Activated T-cell treated with anti-CD3 and anti-CD28 coated beads, Interleukin-2, amount 50 U/mL, for 1 hour (primary cell): ENCODE measurements around the gene PTPRR.
"Not testable (repeated sequence)": the region's sequence is repeated elsewhere in the genome, so short reads cannot be mapped to it uniquely, and the experiment has no call there.

Source experiments
- DNase-seq: peaks from one replicate; pipeline ENCODE4 v3.0.0-alpha.2; 2020

Gene PTPRR

DNA sequence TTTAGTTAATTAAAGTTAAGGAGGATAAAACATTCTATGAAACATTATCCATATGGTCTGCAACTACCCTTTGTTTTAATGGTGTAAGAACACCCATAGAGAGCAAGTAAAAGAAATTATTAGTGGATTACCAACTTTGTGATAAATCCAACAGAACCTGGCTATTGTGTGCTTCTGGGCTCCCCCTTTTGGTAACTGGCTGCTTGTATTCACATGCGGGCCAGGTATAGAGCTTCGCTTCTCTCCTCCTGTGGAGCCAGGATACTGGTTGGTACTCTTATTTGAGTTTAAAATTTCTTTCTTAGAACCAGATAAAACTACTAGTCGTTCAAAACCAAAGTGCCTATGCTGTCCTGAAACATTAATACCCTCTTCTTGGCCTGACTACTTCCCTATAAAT, 81.0 kb downstream of the PTPRR start:
- DNase-seq: no peak

DNA sequence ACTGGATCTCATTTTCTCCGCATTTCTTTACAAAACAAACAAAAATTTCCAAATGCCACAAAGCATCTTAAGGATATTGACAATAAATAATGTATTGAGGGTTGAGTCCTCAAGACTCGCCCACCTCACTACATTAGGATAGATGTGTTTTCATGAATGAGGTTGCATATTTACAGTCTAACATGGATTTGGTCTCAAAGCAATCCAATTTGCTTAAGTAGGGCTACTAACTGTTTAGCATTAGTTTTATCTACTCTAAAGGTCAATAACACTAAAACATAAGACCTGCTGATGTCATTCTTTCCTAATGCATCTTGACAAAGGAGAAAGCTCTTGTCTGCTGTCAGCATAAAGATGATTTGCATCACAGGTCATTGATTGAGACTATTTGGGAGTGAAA, 82.4 kb downstream of the PTPRR start:
- DNase-seq: no peak

DNA sequence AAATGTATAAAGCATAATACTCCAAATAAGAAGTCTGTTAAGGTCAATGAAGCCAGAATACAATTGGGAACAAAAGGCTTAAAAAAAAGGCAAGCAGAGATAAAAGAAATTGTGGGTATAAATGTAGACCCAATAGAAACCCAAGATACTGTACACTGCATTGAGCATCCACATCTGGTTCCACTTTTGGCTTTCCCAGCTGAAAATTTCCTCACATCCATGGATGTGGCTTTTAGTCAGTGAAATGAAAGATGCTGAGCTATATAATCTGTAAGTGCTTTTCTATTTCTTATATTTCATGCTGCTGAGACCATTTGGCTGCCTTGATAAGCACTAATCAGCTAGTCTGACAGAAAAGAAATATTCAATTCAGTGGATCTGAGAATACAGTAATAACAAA, 83.5 kb downstream of the PTPRR start:
- DNase-seq: no peak

DNA sequence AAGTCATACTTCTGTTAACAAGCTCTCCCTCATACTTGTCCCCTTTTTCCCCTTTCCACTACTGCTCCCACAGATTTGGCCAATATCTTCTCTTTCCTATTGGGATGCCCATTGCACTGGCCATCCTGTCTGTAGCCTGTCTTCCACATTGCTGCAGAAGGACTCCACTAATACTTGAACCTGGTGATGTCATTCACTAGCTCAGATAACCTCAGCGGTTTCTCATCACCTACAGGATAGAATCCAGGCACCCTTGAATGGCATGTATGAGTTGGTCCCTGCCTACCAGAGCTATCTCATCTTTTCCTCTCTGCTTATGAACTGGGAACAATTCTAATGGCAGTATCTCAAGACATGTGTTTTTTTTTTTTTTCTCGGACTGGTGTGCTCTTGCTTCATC, 84.6 kb downstream of the PTPRR start:
- no peak for DNase-seq

DNA sequence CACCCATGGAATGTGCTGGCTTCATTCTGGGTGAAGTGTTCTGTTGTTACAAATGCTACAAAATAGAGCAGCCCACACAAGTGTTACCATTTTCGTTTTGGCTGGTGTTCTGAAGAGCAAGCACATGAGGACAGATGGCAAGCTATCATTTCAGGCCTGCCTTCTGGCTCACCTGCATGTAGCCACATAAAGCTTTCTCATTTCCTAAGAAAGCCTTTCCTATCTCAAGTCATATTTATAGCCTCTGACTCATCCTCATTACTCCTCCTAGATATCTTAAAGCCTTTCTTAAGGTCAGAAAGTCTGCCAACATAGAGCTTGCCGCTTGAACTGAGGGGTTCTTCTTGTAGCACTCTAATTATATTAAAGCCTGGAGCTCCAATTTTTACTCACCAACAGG, 89.0 kb downstream of the PTPRR start:
- no peak for DNase-seq

DNA sequence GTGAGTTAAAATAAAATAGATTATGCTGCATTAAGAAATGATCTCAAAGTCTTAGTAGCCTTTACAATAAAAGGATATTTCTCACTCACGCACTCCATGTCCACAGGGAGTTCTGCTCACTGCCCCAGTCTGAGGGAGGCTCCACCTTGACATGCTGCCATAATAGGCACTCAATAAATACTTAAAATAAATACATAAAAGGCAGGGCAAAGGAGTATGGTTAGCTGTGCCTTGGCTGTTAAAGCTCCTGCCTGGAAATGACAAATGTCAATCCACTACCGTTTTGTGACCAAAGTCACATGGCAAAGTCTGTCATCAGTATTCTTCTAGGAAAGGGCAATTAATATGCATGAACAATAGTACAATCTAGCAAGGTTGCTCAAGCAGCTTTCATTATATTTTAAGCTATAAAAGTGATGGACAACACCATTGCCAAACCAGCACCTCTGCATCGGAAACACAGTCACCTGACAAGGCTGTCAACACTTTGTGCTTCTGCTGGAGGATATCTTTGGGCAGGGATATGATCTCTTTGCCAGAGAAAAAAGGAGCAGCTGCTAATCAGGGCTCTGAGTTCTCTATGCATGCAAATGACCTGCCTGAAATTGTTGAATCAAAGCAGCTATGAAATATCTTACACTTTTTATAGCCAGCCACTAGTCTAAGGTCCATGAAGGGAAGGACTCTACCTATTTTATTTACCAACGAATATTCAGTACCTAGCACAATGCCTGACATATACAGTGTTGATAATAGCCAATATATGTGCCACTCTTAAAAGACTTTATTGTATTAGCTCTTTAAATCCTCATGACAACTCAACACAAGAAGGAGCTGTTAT, 90.1 kb downstream of the PTPRR start:
- no peak for DNase-seq

DNA sequence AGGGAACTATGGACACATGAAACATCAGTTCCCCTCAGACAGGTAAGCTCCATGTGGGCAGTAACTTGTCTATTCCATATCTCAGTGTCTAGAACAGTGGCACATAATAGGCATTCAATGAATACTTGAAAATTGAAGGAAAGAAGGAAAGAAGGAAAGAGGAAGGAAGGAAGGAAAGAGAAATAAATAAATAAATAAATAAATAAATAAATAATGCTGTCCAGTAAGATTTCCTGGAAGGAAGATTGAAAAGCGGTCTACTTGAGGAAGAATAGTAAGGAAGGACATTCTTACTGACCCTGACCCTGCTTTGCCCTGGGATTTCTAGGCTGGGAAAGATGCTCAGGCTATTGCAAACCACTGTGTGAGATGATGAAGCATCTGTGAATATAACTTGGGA, 91.5 kb downstream of the PTPRR start:
- DNase-seq: no peak

DNA sequence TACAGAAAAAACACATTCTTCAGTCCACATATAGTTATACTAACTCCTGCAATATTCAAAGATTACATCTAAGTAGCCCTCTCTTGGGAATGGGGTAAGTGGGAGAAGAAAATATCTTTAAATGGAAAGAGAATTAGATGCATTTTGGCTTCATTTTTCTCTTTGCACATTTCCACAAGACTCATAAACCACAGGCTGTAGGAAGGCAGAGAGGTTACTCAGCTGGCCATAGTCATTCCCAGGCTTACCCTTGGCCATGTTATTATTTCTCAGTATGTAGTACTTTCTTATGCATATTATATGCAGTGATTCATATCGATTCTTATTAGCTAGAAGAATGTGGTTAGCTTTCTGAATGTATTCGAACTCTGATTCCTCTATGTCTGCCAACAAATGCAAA, 92.2 kb downstream of the PTPRR start:
- DNase-seq: no peak

DNA sequence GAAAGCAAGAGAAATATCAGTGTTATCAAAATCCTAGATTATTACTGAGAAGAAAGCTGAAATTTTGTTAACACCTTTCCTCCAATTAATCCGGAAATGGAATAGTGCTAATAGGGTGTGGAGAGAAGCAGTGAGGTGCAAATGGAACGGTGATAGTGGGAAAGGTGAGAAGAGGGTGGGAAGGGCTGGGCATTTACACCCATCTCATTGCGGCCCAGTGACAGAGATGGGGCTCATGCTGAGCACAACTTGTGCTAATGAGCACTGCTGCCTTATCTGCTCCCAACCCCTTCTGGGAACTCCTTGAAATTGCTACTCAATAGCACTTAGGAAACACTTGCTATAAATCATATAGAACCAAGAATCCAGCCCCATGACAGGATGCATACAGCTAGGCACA, 94.4 kb downstream of the PTPRR start:
- no peak for DNase-seq

DNA sequence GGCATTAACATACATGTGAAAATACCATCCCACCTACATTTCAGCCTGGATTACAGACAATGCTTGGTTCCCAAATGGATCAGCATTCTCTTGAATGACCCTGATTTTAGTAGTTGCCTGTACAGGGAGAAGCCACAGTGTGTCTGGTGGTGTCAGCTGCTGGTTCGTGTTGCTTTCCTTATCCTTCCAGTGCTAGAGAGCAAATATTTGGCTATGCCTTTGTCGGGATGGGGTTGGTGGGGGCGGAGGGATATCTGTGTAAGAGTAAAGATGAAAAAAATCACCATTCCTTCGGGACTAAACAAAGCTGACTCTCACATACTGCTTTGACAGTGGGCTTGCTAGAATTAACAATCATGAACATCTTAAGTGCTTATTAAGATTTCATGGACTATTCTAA, 96.0 kb downstream of the PTPRR start:
- no peak for DNase-seq

DNA sequence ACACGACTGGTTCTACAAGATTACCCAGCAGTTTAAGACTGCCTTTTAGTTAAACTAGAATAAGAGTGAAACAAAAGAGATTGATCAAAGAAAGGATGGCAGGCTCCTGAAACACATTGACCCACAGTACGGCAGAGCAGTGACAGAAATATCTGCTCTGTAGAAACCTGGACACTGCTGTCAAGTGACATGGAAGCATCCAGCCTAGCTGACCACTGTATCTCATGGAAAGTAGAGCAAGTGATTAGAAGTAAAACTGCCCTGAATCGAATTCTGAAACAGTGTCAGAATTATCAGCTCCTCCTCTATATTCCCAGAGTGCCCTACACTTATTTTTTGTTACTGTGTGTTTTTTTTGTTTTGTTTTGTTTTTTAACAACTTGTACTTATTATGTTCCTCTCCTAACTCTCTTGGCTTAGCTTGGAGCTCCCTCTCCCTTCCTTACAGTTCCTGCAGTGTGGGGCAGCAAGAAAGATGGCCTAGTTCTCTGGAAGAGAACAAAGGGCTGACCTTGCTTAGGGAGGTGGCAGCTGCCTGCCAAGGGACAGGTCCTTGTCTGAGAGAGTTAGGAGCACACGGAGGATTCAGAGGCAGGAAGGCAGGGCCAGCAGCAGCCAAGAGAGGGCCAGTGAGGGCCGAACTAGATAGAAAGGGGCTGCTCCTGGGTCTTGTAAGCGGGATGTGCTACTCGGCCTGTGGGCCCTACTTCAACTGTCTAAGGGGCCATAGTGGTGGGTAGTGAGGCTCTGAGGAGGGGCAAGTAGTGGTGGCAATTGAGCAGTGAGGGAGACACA, 97.2 kb downstream of the PTPRR start:
- DNase-seq: no peak

DNA sequence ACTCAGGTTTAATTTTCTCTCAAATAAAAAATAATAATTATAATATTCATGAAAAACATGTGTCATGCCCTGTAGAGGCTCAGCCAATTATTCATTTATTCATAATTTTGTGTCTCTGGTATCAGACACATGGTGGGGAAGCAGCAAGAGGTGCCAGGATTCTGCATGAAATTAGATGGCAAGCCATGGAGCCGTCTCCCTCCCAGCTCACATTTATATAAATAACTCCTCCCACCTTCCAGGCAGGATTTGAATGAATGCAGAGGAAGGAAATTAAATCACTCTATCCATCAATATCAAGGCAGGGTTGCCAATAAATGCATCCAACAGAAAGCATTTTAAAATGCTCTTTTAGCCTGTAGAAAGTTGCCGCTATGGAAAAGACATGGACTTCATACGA, 98.1 kb downstream of the PTPRR start:
- DNase-seq: no peak

DNA sequence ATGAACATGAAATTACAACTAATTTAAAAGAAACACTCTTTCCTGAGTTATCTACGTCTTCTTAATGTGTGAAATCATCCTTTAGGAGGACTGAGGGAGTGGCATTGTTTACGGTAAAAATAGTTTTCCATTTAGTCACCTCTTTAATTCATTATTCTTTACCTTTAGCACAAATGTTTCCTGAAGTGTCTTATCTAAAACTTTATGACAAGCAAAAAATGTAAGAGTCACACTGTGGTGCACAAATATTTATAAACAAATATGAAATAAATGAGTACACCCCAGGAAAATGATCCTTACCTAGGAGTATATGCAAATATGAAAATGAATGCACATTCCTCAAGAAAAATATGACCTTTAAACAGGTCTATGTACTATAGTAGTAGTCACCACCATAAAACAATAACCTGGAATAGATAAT, 104.6 kb downstream of the PTPRR start:
- DNase-seq: no peak

DNA sequence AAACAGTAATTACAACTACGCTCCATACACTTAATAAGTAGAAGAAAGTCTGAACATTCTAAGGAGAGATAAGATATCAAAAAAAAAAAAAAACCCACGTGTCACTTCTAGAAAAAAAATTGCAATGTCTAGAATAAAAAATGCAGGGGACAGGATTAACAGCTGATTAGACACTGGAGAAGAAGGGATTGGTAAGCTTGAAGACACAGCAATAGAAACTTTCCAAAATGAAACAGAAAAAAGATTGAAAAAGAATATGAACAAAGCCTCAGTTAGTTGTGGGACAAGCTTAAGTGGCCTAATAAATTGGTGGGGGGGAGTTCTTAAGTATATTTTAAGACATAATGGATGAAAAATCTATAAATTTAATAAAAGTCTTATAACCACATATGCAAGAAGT, 105.5 kb downstream of the PTPRR start:
- no peak for DNase-seq

DNA sequence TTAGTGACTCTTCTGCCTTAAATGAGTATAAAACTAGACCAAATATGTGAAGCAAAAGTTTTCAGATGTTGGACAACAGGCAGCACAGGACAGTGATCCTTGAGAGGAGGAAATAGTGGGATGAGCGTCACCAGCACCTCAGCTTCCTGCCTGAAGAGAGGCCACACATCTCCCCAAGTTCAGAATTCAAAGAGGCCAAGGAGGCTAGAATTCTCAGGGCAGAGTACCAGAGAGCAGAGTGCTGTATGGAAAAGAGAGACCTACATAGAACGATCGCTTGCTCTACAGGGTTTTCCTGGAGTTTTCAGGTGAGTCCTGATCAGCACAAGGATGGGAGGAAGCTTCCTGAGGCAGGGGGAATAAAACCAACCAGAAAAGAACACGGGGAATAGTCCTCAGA, 107.0 kb downstream of the PTPRR start:
- no peak for DNase-seq

DNA sequence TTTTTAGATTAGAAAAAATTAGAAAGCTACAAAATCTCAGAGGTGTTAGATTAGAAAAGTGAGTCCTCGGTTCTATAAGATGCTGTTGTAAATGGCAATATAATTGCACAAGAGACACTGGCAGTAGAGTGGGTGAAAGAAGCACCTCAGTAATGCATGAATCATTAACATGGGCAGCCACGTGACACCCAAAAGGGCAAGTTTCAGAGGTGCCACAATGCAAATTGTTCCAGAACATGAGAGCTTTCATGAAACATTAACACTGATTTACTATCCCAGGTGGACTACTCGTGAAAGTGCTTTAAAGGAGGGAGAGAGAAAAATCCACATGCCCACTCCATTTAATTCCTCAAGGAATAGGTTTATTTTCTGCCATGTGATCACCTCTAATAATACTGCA, 108.4 kb downstream of the PTPRR start:
- DNase-seq: no peak

DNA sequence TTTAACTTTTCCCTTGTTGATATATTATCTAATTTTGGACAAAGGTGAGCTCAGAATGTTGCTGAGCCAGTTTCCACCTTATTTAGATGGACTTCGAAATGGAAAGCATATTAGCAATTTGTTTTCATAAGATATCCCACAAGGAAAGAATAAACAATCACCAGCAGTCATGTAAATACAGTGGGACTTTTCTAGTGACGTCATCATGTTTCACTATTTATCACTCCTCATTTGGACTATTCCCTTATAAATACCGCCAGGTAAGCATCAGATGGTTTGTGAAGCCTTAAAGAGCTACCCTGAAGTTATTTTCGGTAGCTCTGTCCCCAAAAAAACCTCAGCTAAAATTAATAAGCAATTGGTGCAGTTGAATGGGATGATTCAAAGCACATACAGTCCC, 110.7 kb downstream of the PTPRR start:
- DNase-seq: no peak

DNA sequence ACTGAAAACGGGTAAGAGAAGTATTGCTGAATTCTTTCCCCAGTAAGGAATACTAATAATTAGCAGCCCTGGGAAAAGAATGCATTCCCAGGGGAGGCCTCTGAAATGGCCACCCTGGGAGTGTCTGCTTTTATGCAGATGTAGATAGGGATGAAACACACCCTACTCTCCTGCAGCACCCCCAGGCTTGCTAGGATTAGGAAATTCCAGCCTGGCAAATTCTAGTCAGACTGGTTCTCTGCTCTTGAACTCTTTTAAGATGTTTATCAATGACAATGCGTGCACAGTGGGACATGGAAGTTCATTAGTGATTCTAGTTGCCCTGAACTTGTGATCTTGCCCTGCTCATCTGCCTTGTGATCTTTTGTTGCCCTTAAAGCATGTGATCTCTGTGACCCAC, 112.5 kb downstream of the PTPRR start:
- not testable (repeated sequence) for DNase-seq

DNA sequence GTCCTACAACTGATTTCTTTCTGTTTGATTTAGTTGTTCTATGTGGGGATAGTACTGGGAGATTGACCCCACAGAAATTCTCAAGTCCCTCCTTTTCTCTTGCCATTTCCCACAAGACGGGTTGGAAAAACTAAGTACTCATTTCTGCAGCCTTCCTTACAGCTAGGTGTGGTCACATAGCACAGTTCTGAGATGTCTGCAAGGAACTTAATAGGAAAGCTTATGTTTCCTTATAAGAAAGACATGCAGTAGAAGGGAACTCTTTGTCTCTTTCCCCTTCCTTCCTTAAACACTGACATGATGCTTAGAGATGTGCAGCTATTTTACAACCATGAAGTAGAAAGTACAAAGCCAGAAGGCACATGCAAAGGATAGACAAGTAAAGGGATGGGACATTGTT, 113.7 kb downstream of the PTPRR start:
- DNase-seq: no peak

DNA sequence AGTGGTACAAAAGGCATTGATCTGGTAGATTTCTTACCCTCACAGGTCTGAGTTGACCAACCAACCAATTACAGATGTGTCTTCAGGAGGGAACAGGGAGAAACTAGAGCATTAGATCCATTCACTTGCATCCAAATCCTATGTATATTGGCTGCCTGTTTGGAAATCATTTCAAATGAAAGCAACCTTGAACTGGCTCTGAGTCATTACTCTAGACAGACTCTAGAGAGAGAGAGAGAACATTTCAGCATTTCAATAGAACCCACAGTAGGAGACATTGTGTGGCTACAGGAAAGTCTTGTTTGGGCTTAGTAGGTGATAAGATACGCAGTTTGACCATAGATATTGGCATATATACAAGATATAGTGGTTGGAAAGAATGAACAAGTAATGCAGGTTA, 114.5 kb downstream of the PTPRR start:
- no peak for DNase-seq

DNA sequence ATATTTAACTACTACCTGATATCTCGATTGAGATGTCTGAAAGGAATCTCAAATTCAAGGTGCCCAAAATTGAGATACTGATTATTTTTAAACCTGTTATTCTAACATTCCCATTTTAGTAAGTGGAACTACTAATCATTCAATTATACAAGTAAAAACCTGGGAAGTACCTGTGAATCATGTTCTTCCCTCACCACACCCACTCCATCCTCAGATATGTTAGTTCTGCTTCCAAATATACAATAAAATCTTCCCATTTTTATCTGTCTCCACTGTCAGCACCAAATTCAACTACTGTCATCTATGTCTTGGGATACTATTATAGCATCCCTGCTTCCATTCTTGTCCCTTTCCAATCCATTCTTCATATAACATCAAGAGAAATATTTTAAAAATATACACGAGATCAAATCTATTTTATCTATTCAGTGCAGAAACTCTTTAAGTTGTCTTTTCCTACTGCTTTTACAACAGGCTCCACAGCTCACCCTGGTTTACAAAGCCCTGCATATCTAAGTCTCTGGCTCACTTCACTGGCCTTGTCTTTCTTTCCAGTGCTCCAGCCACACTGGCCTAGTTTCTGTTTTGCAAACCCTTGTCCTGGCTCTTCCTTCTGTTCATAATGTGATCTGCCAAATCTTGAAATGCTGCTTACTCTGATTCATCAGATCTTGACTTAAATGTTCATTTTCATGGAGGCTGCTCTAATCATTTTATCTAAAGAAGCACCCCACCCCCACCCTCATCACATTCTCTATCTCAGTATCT, 122.3 kb downstream of the PTPRR start:
- DNase-seq: no peak

DNA sequence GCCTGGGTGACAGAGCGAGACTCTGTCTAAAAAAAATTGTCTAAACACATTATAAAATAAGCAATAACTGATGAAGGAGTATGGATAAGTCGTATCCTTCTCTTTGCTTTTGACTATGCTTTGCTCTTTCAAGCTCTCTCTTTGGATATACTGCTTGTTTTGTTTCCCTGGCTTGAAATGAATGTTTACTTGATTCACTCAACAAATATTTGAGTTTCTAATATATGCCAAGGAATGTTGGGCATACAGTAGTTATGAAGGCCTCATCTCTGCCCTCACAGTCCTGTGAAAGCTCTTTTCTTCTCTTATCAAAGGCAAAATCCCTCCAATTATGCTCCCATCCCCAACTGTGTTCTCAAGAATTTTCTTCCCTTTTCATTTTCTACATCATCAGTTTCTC, 123.5 kb downstream of the PTPRR start:
- DNase-seq: no peak

DNA sequence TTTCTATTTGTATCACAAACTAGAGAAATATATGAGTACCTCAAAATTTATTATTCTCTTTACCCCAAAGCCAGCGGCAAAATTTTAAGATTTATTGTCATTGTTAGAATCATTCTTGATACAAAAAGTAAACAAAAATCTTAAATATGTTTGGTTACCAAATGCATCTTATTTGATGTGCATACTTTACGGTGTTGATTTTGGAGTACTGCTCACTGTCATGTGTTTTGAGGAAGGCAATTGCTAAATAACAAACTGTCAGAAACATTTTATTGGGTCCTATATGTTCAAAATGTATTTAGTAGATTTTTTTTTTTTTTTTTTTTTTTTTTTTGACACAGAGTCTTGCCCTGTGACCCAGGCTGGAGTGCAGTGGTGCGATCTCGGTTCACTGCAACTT, 124.9 kb downstream of the PTPRR start:
- DNase-seq: no peak

DNA sequence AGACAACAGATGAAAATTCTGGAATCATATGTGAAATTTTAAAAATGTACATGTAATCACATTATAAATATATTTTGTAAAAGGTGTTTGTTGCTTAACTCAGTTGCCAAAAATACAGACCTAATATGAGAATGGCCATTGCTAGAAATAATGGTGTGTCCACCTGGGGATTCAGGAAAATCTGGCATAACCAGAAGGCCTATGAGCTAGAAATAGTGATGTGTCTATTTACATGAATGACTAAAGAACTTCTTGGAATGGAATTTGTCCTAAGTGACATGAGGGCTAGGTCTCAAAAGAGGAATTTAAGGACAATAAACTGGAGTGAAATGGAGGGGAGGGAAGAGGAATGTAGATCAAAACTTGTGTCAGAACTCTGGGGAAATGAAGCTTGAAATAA, 126.4 kb downstream of the PTPRR start:
- no peak for DNase-seq
